DOHH2 (cell line): ENCODE data around the gene VPS51.

Source experiments
- H3F3A ChIP-seq: fragments of 200-600 bp; sonication (generic), shearing (Covaris generic); 2 replicates; pipeline ENCODE4 v1.6.0; 2016; ENCODE audit warnings: antibody characterized with exemption, mild to moderate bottlenecking; ENCODE audit not compliant: control insufficient read depth, insufficient read depth
- H3K27ac ChIP-seq: fragments of 200-600 bp; sonication (generic); 2 replicates; pipeline ENCODE4 v1.5.1; 2014; ENCODE audit warnings: low read depth, mild to moderate bottlenecking, low read length, moderate library complexity
- H3K27me3 ChIP-seq: fragments of 200-600 bp; sonication (generic); 2 replicates; pipeline ENCODE4 v1.6.1; 2014; ENCODE audit warnings: mild to moderate bottlenecking, low read length, mixed read lengths; ENCODE audit not compliant: control insufficient read depth
- H3K36me3 ChIP-seq: fragments of 200-600 bp; sonication (generic); 2 replicates; pipeline ENCODE4 v1.6.1; 2014; ENCODE audit warnings: mild to moderate bottlenecking, low read length, moderate library complexity, mixed read lengths; ENCODE audit not compliant: control insufficient read depth
- H3K4me1 ChIP-seq: fragments of 200-600 bp; sonication (generic); 2 replicates; pipeline ENCODE4 v1.6.1; 2014; ENCODE audit warnings: mild to moderate bottlenecking, low read length, mixed read lengths; ENCODE audit not compliant: control insufficient read depth
- H3K4me2 ChIP-seq: fragments of 200-600 bp; sonication (generic); 2 replicates; pipeline ENCODE4 v1.6.0; 2014; ENCODE audit warnings: mild to moderate bottlenecking, low read length, moderate library complexity
- H3K4me3 ChIP-seq: fragments of 200-600 bp; sonication (generic); 2 replicates; pipeline ENCODE4 v1.5.1; 2014; ENCODE audit warnings: mild to moderate bottlenecking, low read length, mixed read lengths
- H3K79me2 ChIP-seq: fragments of 200-600 bp; sonication (generic); 2 replicates; pipeline ENCODE4 v1.6.1; 2014; ENCODE audit warnings: mild to moderate bottlenecking, low read length, mixed read lengths; ENCODE audit not compliant: control insufficient read depth
- H3K9me2 ChIP-seq: fragments of 200-600 bp; sonication (generic); replicated peaks from 2 replicates; pipeline ENCODE4 v1.6.1; 2014; ENCODE audit warnings: mild to moderate bottlenecking, low read length, mixed read lengths; ENCODE audit not compliant: control insufficient read depth
- H3K9me3 ChIP-seq: fragments of 200-600 bp; sonication (generic); 2 replicates; pipeline ENCODE4 v1.6.1; 2014; ENCODE audit warnings: antibody characterized with exemption, low read length, mixed read lengths; ENCODE audit not compliant: control insufficient read depth, insufficient read depth
- H4K20me1 ChIP-seq: fragments of 200-600 bp; sonication (generic); 2 replicates; pipeline ENCODE4 v1.6.0; 2014; ENCODE audit warnings: low read depth, mild to moderate bottlenecking, antibody characterized with exemption, low read length, moderate library complexity; ENCODE audit not compliant: control insufficient read depth, insufficient read depth
- CTCF ChIP-seq: fragments of 200-600 bp; sonication (generic); IDR thresholded peaks from one replicate; pipeline ENCODE4 v1.5.1; 2014; ENCODE audit warnings: antibody characterized with exemption, mild to moderate bottlenecking, low read depth, low read length; ENCODE audit not compliant: poor library complexity, severe bottlenecking
- EZH2phosphoT487 ChIP-seq: fragments of 200-600 bp; sonication (generic); IDR thresholded peaks from 2 replicates; pipeline ENCODE4 v1.6.1; 2017; ENCODE audit warnings: borderline replicate concordance, mild to moderate bottlenecking, antibody characterized with exemption, low read length, moderate library complexity, mixed read lengths

Gene VPS51

DNA sequence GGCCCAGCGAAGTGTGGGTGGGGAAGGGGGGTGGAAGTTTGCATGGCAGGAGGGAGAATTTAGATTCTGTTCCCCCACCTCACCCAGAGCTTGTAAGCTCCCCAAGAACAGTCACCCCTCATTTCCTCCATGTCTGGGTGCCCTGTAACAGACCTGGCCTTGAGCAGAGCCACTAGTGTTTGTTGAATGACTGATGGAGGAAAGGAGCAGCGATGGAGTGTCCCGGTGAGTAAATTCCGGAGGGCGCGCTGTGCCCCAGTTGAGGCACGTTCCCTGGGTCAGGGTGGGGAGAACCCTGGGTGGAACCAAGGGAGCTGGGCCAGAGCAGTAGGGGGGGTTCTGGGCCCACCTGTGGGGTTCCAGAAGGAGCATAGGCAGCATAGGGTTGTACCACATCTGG, 38.5 kb upstream of the VPS51 start:
- no peaks in the 10 kb centered on the region for H3K9me3 ChIP-seq
- H3K9me2 ChIP-seq = no peaks in the 10 kb centered on the region
- TF ChIP-seq CTCF (no peak), EZH2phosphoT487 (no peak)
- no peaks in the 10 kb centered on the region for H4K20me1 ChIP-seq
- no peaks in the 10 kb centered on the region for H3K79me2 ChIP-seq
- H3K4me1 ChIP-seq = peaks cover 36% of the 10 kb centered on the region
- H3F3A ChIP-seq = no peaks in the 10 kb centered on the region
- H3K27me3 ChIP-seq = no peaks in the 10 kb centered on the region; the same call in 1 of the 2 replicates
- no peak overlapping the region for H3K4me3 ChIP-seq
- H3K27ac ChIP-seq = no peak overlapping the region
- H3K4me2 ChIP-seq = no peak overlapping the region
- no peaks in the 10 kb centered on the region for H3K36me3 ChIP-seq

GRCh38 chr11:65058012-65058411, 38.0 kb upstream of the VPS51 start:
- Histone ChIP-seq H3K9me2 (no peaks in the 10 kb centered on the region), H3K9me3 (no peaks in the 10 kb centered on the region), H3K36me3 (no peaks in the 10 kb centered on the region), H3K4me1 (peaks cover 36% of the 10 kb centered on the region), H3K27ac (no peak overlapping the region), H3F3A (no peaks in the 10 kb centered on the region), H4K20me1 (no peaks in the 10 kb centered on the region), H3K79me2 (no peaks in the 10 kb centered on the region), H3K27me3 (no peaks in the 10 kb centered on the region; the same call in 1 of the 2 replicates), H3K4me3 (no peak overlapping the region), H3K4me2 (no peak overlapping the region)
- TF ChIP-seq EZH2phosphoT487 (no peak), CTCF (no peak)

DNA sequence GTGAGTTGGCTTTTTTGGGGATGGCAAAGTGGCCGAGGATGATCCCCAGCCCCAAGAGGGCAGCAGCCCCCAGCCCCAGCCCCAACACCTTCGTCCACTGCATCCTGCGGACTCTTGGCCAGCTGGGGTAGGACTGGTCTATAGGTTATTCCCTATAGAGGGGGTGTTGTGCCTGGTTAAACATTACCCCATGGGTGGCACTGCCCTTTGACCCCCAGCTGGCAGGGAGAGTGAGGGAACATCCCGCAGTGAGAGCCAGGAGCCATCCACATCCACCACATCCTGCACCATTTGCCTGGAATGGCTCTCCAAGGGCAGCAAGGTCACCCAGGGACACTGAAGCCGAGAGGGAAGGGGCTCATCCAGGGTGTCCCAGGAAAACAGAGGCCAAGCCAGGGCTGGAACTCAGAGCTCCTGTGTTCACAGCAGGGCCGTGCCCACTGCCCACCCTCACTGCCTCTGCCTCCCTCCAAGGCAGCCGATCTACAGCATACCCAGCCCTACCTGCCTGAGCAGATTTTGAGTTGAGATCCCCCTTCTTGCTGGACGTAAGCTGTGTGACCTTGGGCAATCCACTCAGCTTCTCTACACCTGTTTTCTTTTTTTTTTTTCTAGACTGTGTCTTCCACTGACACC, 37.5 kb upstream of the VPS51 start, which contains the start of gene NAALADL1:
NAALADL1 (minus strand) TSS at position 135 of the 636 bp plus-strand sequence; CDS start at position 103, 32 bp downstream.
- no peak within 1 kb of the TSS for H3K4me2 ChIP-seq
- no peak within 1 kb of the TSS for H3K4me3 ChIP-seq
- no peaks in the 10 kb centered on the region for H3K9me2 ChIP-seq
- H3F3A ChIP-seq = no peaks in the 10 kb centered on the region
- no peaks in the 10 kb centered on the region; the same call in 1 of the 2 replicates for H3K27me3 ChIP-seq
- no peak within 1 kb of the TSS for H3K27ac ChIP-seq
- H3K79me2 ChIP-seq = no peaks in the 10 kb centered on the region
- no peaks in the 10 kb centered on the region for H3K36me3 ChIP-seq
- H3K4me1 ChIP-seq = peaks cover 32% of the 10 kb centered on the region
- no peaks in the 10 kb centered on the region for H3K9me3 ChIP-seq
- H4K20me1 ChIP-seq = no peaks in the 10 kb centered on the region
- TF ChIP-seq EZH2phosphoT487 (no peak), CTCF (no peak)
